Measurements from ENCODE around the gene RUNDC3A.
"Not testable (repeated sequence)": the region's sequence is repeated elsewhere in the genome, so short reads cannot be mapped to it uniquely, and the experiment has no call there.

Gene RUNDC3A

GRCh38 chr17:44359006-44359405 lies 50.6 kb downstream of the RUNDC3A start:
- DNase-seq (ENCODE audit: low read depth in 3 of 3), result no peak

- no peak for DNase-seq (ENCODE audit: low read depth in 3 of 3)
These were observed 51.2 kb downstream of the RUNDC3A start for GRCh38 chr17:44359458-44360143.

DNA sequence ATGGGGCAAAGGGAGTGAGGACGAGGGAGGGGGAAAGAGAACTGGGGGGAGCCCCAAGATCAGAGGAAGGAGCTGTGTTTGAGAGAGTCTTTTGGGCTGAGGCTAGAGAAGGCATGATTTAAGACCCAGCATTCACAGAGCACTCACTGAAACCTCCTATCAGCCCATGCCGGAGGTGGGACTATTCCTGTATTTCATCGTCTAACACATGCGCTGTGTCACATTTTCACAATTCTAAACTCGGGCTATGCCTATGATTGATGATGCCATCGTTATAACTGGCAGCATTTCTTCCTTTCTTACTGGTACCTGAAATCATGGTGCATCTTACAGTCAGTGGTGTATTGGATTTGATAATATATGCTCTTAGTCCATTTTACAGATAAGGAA lies 51.7 kb downstream of the RUNDC3A start:
- no peak for DNase-seq (ENCODE audit: low read depth in 3 of 3)

DNA sequence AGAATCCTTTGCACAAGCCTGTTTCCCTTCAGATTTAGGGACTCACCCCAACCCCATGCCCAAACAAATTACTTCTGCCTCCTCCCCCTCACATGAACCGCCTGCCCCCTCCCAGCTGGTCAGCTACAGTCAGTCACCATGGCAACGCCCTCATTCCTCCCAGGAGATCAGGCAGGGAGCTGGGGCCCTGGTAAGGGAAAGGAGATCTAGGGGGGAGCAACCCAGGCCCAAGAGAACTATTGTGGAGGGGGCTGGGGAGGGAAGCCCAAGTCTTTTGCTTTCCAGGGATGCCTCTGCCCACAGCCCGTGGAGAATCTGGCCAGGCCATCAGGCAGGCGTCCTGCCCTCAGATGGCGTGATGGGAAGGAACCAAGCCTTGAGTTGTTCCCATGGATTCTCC lies 52.4 kb downstream of the RUNDC3A start:
- no peak for DNase-seq (ENCODE audit: low read depth in 3 of 3)

GRCh38 chr17:44361292-44362260 lies 53.2 kb downstream of the RUNDC3A start:
- DNase-seq (ENCODE audit: low read depth in 3 of 3), result no peak

GRCh38 chr17:44362459-44362948 lies 54.1 kb downstream of the RUNDC3A start:
- DNase-seq (ENCODE audit: low read depth in 3 of 3), result no peak

- no peak for DNase-seq (ENCODE audit: low read depth in 3 of 3)
These were observed 54.7 kb downstream of the RUNDC3A start for GRCh38 chr17:44362949-44363612.

GRCh38 chr17:44363613-44364159 lies 55.3 kb downstream of the RUNDC3A start, which contains the start of gene FAM171A2:
FAM171A2 (minus strand) TSS chr17:44363853; CDS start chr17:44363714, 139 bp downstream.
- peak in 2 of 3 donors; percentile 50 to 64 for DNase-seq (ENCODE audit: low read depth in 3 of 3)

DNA sequence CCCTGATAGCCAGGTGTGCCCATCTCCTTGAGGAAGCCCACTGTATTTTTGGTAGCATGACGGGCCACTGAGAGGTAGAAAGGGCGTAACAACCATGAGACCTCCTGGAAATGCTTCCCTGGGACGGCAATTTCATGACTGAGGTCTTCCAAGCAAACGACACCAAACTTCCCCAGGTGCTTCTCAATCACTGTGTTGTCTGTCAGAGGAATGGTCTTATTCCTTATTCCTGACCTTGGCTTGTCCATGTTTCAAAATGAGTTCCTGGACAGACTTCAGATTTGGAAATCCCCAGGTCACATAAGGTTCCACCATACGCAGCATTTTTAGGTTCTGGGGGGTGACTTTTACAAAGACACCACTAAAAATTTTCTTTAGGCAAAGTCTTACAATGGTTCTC lies 56.6 kb downstream of the RUNDC3A start:
- DNase-seq (ENCODE audit: low read depth in 3 of 3), result not testable (repeated sequence)

DNA sequence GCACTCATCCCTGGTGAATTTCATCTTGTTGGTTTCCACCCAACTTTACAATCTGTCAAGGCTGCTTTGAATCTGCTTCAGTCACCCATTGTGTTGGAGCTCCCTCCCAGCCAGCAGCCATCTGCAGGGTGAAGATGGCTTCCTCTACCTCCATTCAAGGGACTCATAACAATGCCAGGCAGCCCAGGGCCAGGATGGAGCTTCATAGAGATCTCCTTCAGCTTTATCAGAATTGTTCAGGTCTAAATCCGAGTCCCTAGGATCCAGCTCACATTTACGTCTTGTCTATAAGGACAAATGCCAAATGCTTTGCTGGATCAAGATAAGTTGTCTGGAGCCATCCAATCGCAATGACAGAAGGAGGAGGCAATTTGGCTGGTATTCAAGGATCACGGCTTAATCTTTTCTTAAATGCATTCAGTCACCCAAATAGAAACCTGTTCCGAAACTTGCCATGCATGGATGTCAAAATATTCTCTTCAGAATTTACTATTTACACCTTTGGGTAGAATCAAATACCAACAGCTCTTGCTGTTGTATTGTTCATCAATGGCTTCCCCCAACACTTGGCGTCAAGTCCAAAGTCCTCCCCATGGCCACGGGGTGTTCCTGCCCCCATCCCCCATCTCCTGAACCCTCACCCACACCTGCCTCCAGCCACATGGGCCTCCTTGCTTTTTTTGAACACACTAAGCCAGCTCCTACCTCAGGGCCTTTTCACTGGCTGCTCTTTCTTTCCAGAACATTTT lies 59.0 kb downstream of the RUNDC3A start:
- no peak for DNase-seq (ENCODE audit: low read depth in 3 of 3)

All from stimulated activated CD4-positive, alpha-beta T cell treated with anti-CD3 and anti-CD28 coated beads, TNF-alpha, amount 100 ng/mL, for 48 hours (primary cell).